OCI-LY1 (cell line): ENCODE data around the gene RPS19BP1.

Experiments
- H2AFZ ChIP-seq: fragments of 200-600 bp; sonication (generic), shearing (Covaris generic); 2 replicates; pipeline ENCODE4 v1.6.0; 2014; ENCODE audit warnings: antibody characterized with exemption, mild to moderate bottlenecking, low read length
- H3F3A ChIP-seq: fragments of 200-600 bp; sonication (generic), shearing (Covaris generic); 2 replicates; pipeline ENCODE4 v1.6.0; 2014; ENCODE audit warnings: mild to moderate bottlenecking, antibody characterized with exemption, low read length, moderate library complexity; ENCODE audit not compliant: insufficient read depth
- H3K27ac ChIP-seq: fragments of 200-600 bp; sonication (generic); 2 replicates; pipeline ENCODE4 v1.5.1; 2014; ENCODE audit warnings: low read length, mixed run types, mild to moderate bottlenecking, low read depth; ENCODE audit not compliant: poor library complexity, severe bottlenecking
- H3K27me3 ChIP-seq: fragments of 200-600 bp; sonication (generic); 2 replicates; pipeline ENCODE4 v1.6.0; 2014; ENCODE audit warnings: antibody characterized with exemption, mild to moderate bottlenecking, low read length, moderate library complexity; ENCODE audit not compliant: insufficient read depth
- H3K36me3 ChIP-seq: fragments of 200-600 bp; sonication (generic); 2 replicates; pipeline ENCODE4 v1.6.1; 2014; ENCODE audit warnings: mild to moderate bottlenecking, antibody characterized with exemption, low read length, moderate library complexity, mixed read lengths; ENCODE audit not compliant: insufficient read depth
- H3K4me1 ChIP-seq: fragments of 200-600 bp; sonication (generic); 2 replicates; pipeline ENCODE4 v1.5.1; 2014; ENCODE audit warnings: mild to moderate bottlenecking, low read length, moderate library complexity; ENCODE audit not compliant: insufficient read depth, severe bottlenecking
- H3K4me2 ChIP-seq: fragments of 200-600 bp; sonication (generic), shearing (Covaris generic); 2 replicates; pipeline ENCODE4 v1.6.1; 2014; ENCODE audit warnings: low read length
- H3K4me3 ChIP-seq: fragments of 200-600 bp; sonication (generic); 2 replicates; pipeline ENCODE4 v1.5.1; 2014; ENCODE audit warnings: low read length, low read depth, mild to moderate bottlenecking, mixed read lengths; ENCODE audit not compliant: poor library complexity, severe bottlenecking
- H3K79me2 ChIP-seq: fragments of 200-600 bp; shearing (Covaris generic); 2 replicates; pipeline ENCODE4 v1.6.1; 2016; ENCODE audit warnings: mixed run types, low read length, mixed read lengths; ENCODE audit not compliant: insufficient read depth
- H3K9ac ChIP-seq: fragments of 200-600 bp; sonication (generic), shearing (Covaris generic); 2 replicates; pipeline ENCODE4 v1.6.1; 2014; ENCODE audit warnings: mild to moderate bottlenecking, low read length, mixed read lengths
- H3K9me2 ChIP-seq: fragments of 200-600 bp; sonication (generic), shearing (Covaris generic); 2 replicates; pipeline ENCODE4 v1.6.1; 2014; ENCODE audit warnings: low read depth, mild to moderate bottlenecking, low read length, mixed read lengths
- H3K9me3 ChIP-seq: fragments of 200-600 bp; shearing (Covaris generic); 2 replicates; pipeline ENCODE4 v1.6.1; 2014; ENCODE audit warnings: low read length, mixed read lengths
- H4K20me1 ChIP-seq: fragments of 200-600 bp; sonication (generic), shearing (Covaris generic); 2 replicates; pipeline ENCODE4 v1.6.0; 2016; ENCODE audit warnings: mild to moderate bottlenecking, low read length; ENCODE audit not compliant: insufficient read depth
- EZH2 ChIP-seq: fragments of 200-600 bp; sonication (generic), shearing (Covaris generic); IDR thresholded peaks from 2 replicates; pipeline ENCODE4 v1.8.0; 2017; ENCODE audit warnings: borderline replicate concordance, mixed run types, mild to moderate bottlenecking, antibody characterized with exemption, low read length, moderate library complexity, mixed read lengths
- TF ChIP-seq, protein P1 (sequence below): fragments of 200-600 bp; sonication (generic), shearing (Covaris generic); IDR thresholded peaks from 2 replicates; pipeline ENCODE4 v1.5.1; 2017; ENCODE audit warnings: mild to moderate bottlenecking, antibody characterized with exemption, low read length, moderate library complexity, mixed read lengths

Gene RPS19BP1

DNA sequence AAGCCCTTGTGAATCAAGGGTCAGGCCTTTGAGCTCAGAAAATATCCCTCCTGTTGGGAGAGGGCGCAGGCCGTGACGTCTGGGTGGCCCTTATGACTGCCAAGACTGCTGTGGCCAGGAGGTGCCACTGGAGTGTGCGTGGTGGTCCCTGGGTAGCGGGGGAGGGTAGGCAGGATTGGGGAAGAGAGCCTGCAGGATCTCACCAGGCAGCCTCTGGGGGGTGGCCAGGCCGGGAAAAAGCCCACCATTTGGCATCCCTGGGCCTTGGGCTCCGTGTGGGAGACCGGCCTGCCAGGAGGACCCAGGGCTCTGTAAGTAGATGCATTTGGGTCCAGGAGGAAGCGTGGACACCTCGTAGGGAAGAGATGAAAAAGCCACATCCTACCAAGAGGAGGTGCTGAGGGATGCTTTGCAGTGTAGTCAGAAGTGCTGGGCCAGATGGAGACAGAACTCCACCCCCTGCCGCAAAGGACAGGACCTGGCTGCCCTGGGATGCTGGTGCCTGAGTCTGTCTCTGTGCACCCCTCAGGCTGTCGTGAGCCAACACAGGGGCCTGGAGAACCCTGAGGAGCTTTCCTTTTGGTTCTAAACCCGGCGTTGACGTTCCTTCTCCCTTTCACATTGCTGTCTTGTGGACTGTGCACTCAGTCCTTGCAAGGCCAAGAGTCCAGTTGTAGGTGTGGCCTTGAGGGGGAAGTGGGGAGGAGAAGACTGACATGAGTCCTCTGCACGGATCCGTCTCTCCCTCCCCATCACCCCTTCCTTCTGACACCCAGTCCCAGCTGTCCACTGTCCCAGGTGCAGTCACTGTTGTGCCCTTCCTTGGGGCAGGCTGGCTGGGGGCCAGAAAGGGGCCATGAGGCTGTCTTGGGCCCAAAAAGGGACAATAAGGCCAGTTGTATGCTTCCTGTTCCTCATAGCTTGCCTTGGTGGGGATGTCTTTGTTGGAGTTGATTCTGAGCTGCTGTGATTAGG is 43.2 kb downstream of the RPS19BP1 start:
- no peak overlapping the region for H3K4me2 ChIP-seq
- H3K4me3 ChIP-seq: no peak overlapping the region
- H3K36me3 ChIP-seq: peaks cover 74% of the 10 kb centered on the region
- H3K9me2 ChIP-seq: no peaks in the 10 kb centered on the region
- TF ChIP-seq, protein P1, sequence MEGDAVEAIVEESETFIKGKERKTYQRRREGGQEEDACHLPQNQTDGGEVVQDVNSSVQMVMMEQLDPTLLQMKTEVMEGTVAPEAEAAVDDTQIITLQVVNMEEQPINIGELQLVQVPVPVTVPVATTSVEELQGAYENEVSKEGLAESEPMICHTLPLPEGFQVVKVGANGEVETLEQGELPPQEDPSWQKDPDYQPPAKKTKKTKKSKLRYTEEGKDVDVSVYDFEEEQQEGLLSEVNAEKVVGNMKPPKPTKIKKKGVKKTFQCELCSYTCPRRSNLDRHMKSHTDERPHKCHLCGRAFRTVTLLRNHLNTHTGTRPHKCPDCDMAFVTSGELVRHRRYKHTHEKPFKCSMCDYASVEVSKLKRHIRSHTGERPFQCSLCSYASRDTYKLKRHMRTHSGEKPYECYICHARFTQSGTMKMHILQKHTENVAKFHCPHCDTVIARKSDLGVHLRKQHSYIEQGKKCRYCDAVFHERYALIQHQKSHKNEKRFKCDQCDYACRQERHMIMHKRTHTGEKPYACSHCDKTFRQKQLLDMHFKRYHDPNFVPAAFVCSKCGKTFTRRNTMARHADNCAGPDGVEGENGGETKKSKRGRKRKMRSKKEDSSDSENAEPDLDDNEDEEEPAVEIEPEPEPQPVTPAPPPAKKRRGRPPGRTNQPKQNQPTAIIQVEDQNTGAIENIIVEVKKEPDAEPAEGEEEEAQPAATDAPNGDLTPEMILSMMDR: no peak
- TF ChIP-seq EZH2: no peak
- peak overlapping the region; percentile 44 for H3K27ac ChIP-seq
- no peaks in the 10 kb centered on the region for H4K20me1 ChIP-seq
- H3K27me3 ChIP-seq: no peaks in the 10 kb centered on the region
- no peaks in the 10 kb centered on the region for H3F3A ChIP-seq
- H3K9ac ChIP-seq: no peak overlapping the region
- H3K9me3 ChIP-seq: no peaks in the 10 kb centered on the region
- H3K79me2 ChIP-seq: no peaks in the 10 kb centered on the region
- no peak overlapping the region for H2AFZ ChIP-seq
- H3K4me1 ChIP-seq: no peaks in the 10 kb centered on the region

DNA sequence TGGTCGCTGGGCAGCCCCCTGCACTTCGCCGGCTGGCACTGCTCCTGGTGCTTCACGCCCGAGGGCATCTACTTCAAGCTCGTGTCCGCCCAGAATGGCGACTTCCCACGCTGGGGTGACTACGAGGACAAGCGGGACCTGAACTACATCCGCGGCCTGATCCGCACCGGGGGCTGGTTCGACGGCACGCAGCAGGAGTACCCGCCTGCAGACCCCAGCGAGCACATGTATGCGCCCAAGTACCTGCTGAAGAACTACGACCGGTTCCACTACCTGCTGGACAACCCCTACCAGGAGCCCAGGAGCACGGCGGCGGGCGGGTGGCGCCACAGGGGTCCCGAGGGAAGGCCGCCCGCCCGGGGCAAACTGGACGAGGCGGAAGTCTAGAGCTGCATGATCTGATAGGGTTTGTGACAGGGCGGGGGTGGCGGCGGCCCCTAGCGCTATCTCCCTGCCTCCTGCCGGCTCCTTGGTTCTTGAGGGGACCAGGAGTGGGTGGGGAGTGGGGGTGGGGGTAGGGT is 43.9 kb downstream of the RPS19BP1 start:
- H3K79me2 ChIP-seq: no peaks in the 10 kb centered on the region
- H3F3A ChIP-seq: no peaks in the 10 kb centered on the region
- no peaks in the 10 kb centered on the region for H4K20me1 ChIP-seq
- TF ChIP-seq, protein P1: no peak
- TF ChIP-seq EZH2: no peak
- no peaks in the 10 kb centered on the region for H3K9me3 ChIP-seq
- no peak overlapping the region for H3K9ac ChIP-seq
- peaks cover 82% of the 10 kb centered on the region for H3K36me3 ChIP-seq
- H3K27ac ChIP-seq: no peak overlapping the region
- no peak overlapping the region for H2AFZ ChIP-seq
- no peaks in the 10 kb centered on the region for H3K9me2 ChIP-seq
- H3K4me2 ChIP-seq: no peak overlapping the region
- H3K4me3 ChIP-seq: no peak overlapping the region
- no peaks in the 10 kb centered on the region for H3K4me1 ChIP-seq
- no peaks in the 10 kb centered on the region for H3K27me3 ChIP-seq

DNA sequence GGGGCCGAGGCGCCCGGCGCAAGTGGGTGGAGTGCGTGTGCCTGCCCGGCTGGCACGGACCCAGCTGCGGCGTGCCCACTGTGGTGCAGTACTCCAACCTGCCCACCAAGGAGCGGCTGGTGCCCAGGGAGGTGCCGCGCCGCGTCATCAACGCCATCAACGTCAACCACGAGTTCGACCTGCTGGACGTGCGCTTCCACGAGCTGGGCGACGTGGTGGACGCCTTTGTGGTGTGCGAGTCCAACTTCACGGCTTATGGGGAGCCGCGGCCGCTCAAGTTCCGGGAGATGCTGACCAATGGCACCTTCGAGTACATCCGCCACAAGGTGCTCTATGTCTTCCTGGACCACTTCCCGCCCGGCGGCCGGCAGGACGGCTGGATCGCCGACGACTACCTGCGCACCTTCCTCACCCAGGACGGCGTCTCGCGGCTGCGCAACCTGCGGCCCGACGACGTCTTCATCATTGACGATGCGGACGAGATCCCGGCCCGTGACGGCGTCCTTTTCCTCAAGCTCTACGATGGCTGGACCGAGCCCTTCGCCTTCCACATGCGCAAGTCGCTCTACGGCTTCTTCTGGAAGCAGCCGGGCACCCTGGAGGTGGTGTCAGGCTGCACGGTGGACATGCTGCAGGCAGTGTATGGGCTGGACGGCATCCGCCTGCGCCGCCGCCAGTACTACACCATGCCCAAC is 44.6 kb downstream of the RPS19BP1 start:
- Histone ChIP-seq H3F3A (no peaks in the 10 kb centered on the region), H3K4me2 (no peak overlapping the region), H3K79me2 (no peaks in the 10 kb centered on the region), H3K9me3 (no peaks in the 10 kb centered on the region), H3K9me2 (no peaks in the 10 kb centered on the region), H3K27ac (no peak overlapping the region), H2AFZ (no peak overlapping the region), H3K9ac (no peak overlapping the region), H3K4me3 (no peak overlapping the region), H3K4me1 (no peaks in the 10 kb centered on the region), H4K20me1 (no peaks in the 10 kb centered on the region), H3K36me3 (peaks cover 86% of the 10 kb centered on the region), H3K27me3 (no peaks in the 10 kb centered on the region)
- no peak for TF ChIP-seq EZH2
- TF ChIP-seq, protein P1: no peak
